Ishikawa (cell line): ENCODE results near the gene ANXA7.

Experiments
- CREB1 ChIP-seq: IDR thresholded peaks from 2 replicates; pipeline ENCODE4 v1.6.1; 2012; ENCODE audit warnings: low read depth
- EGR1 ChIP-seq: IDR thresholded peaks from 2 replicates; pipeline ENCODE4 v1.6.1; 2012
- EP300 ChIP-seq: IDR thresholded peaks from 2 replicates; pipeline ENCODE4 v1.6.1; 2012; ENCODE audit warnings: borderline replicate concordance
- RAD21 ChIP-seq: IDR thresholded peaks from 2 replicates; pipeline ENCODE4 v1.6.1; 2012; ENCODE audit warnings: low read depth
- TAF1 ChIP-seq: IDR thresholded peaks from 2 replicates; pipeline ENCODE4 v1.6.1; 2012; ENCODE audit warnings: low read depth, mild to moderate bottlenecking
- YY1 ChIP-seq: IDR thresholded peaks from 2 replicates; pipeline ENCODE4 v1.6.1; 2012; ENCODE audit warnings: low read depth
- TF ChIP-seq, protein P1 (sequence below): IDR thresholded peaks from 2 replicates; pipeline ENCODE4 v1.6.1; 2012
- TF ChIP-seq, protein P2 (sequence below): IDR thresholded peaks from 2 replicates; pipeline ENCODE4 v1.6.1; 2012; ENCODE audit warnings: low read depth, mild to moderate bottlenecking

DNA sequence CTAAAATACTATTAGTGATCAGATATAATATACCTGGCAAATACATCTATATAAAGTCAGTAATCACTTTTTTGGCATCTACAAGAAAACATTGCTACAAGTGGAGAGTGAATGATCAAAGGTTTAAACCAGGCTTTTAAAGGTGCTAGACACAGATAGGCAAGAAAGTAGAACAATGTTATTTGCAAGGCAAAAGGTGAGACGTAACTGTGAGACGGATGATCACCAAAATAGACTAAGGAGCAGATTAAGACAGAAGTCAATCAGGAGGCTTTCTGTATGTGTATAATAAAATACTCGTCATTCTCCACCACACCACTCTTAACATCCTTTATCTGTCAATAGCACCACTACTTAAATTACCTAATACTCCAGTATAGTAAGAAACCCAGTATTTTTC lies 8.3 kb downstream of the ANXA7 start:
- TF ChIP-seq, protein P1, sequence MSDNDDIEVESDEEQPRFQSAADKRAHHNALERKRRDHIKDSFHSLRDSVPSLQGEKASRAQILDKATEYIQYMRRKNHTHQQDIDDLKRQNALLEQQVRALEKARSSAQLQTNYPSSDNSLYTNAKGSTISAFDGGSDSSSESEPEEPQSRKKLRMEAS, result no peak
- TF ChIP-seq EP300, result no peak
- TF ChIP-seq CREB1, result no peak
- no peak for TF ChIP-seq YY1
- no peak for TF ChIP-seq TAF1
- TF ChIP-seq, protein P2, sequence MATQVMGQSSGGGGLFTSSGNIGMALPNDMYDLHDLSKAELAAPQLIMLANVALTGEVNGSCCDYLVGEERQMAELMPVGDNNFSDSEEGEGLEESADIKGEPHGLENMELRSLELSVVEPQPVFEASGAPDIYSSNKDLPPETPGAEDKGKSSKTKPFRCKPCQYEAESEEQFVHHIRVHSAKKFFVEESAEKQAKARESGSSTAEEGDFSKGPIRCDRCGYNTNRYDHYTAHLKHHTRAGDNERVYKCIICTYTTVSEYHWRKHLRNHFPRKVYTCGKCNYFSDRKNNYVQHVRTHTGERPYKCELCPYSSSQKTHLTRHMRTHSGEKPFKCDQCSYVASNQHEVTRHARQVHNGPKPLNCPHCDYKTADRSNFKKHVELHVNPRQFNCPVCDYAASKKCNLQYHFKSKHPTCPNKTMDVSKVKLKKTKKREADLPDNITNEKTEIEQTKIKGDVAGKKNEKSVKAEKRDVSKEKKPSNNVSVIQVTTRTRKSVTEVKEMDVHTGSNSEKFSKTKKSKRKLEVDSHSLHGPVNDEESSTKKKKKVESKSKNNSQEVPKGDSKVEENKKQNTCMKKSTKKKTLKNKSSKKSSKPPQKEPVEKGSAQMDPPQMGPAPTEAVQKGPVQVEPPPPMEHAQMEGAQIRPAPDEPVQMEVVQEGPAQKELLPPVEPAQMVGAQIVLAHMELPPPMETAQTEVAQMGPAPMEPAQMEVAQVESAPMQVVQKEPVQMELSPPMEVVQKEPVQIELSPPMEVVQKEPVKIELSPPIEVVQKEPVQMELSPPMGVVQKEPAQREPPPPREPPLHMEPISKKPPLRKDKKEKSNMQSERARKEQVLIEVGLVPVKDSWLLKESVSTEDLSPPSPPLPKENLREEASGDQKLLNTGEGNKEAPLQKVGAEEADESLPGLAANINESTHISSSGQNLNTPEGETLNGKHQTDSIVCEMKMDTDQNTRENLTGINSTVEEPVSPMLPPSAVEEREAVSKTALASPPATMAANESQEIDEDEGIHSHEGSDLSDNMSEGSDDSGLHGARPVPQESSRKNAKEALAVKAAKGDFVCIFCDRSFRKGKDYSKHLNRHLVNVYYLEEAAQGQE, result no peak
- TF ChIP-seq RAD21, result no peak
- TF ChIP-seq EGR1, result no peak
